Astrocyte (in vitro differentiated cells and primary cell): ENCODE measurements around the gene TFPI2.

Source experiments
- CTCF ChIP-seq: IDR thresholded peaks from 2 replicates; pipeline ENCODE4 v1.5.1; 2011; ENCODE audit warnings: low read depth, mild to moderate bottlenecking, inconsistent platforms, low read length, moderate library complexity; ENCODE audit not compliant: insufficient read depth
- EZH2 ChIP-seq: IDR thresholded peaks from 2 replicates; pipeline ENCODE4 v1.6.1; 2012; ENCODE audit warnings: mild to moderate bottlenecking, low read length, inconsistent platforms; ENCODE audit not compliant: insufficient read depth

GRCh38 chr7:93858857-93859256 is 31.7 kb downstream of the TFPI2 start:
- TF ChIP-seq CTCF (no peak), EZH2 (no peak)
